AML-193 (cell line): ENCODE results near the gene TSPAN12.
"Not testable (repeated sequence)": the region's sequence is repeated elsewhere in the genome, so short reads cannot be mapped to it uniquely, and the experiment has no call there.

Experiments
- DNase-seq, 2 experiments: peaks; one replicate each; lab custom pipeline; 2025; lab: John Stamatoyannopoulos, UW

TSPAN12 gene

DNA sequence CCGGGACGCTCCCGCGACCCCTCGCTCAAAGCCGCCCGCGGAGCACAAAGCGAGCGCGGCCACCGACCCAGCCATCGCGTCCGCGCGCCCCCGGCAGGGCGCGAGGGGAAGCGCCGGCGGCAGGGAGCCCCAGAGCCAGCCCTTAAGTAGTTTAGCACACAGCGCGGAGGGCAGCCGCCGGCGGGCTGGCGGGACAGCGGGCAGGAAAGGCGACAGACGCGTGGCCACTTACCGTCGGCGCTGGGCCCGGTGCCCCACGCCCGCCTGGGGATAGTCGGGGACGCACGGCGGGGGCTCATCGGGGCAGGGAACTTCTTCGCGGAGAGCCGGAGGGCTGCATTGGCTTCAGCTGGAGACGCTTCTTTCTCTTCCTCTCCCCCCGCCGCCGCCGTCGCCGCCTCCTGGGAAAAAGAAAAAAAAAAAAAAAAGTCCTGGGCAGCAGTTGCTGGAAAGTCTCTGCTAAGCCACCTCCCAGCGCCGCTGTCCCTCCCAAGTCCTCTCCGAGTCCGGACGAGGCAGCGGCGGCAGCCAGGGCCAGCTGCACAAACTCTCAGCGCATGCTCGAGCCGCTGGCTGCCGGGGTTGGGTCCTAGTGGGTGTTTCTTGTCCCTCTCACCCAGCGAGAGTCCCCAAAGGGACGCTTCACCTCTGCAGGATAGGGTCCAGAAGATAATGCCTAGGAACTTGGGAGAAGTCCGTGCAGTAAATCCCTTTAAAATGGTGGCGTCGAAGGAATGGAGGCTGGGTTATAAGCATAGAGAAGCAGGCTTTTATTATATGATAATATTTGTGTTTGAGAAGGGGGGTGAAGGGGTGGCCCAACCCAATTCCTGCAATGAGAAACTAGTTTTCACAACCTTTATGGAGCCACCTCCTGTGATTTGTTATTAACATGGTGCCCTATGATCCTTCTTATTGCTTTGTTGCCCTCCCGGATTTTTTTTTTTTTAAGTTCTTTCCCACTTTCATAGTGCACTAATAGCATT is at the start of gene TSPAN12:
TSPAN12 (minus strand) TSS at position 557 of the 986 bp plus-strand sequence. CDS start 1,381 bp downstream, outside the sequence.
- no peak for DNase-seq

DNA sequence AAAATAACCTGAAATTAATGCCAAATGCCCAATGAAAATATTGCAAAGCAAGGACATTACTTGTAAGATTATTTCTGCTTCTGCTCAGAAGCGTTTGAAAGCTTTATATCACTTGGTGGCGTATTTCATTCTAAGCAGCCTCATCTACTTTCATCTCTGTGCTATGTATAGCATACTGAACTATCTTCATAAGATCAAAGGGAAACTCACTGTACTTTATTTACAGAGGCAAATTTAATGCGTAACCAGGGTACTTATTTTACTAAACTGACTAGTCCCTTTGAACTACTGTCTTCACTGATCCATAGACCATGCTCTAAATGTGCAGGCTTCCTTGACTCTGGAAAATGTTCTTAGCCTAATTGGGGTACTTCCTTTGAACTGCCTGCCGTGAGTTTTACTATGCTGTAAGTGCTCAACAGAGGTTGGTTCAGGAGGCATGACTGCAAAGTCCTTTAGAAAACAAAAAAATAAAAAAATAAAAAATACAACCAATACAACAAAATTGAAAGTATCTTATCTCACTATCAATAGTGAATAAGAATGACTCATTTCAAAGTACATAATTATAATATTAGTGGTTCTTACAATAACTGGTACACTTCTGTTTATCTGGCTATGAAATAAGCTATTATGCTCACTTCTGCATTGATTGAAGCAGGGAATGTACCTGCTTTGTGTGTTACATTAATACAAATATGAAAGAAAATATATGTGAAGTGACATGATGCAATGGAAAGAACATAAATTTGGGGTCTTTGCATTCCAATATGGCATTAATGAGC is 41.0 kb upstream of the TSPAN12 start:
- no peak for DNase-seq

- DNase-seq = not testable (repeated sequence)
These were observed 37.3 kb upstream of the TSPAN12 start for GRCh38 chr7:120895253-120895652.

- not testable (repeated sequence) for DNase-seq
These were observed 27.7 kb upstream of the TSPAN12 start for GRCh38 chr7:120885602-120886001.

- no peak for DNase-seq
These were observed 19.8 kb upstream of the TSPAN12 start for GRCh38 chr7:120877701-120878100.

GRCh38 chr7:120876922-120877321 is 19.0 kb upstream of the TSPAN12 start:
- DNase-seq = no peak

GRCh38 chr7:120874722-120875121 is 16.8 kb upstream of the TSPAN12 start:
- no peak for DNase-seq

- DNase-seq = no peak
These were observed 16.1 kb upstream of the TSPAN12 start for GRCh38 chr7:120874016-120874415.

DNA sequence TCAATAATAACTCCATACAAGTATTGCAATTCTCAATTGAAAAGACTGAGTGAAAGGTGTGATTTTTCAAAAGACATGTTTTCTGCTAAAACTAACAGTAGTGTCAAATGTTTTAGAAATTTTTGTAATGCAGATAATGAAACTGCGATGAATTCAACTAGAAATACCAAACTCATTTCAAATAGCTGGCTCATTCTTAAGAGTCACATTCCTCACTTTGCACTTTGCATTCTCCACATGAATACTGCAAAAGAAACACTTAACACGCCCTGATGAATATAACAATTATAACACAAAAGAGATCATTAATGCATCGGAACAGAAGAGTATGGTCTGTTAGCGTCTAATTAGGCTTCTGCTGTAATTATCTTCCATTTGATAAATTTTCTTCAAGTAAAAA is 15.5 kb upstream of the TSPAN12 start:
- no peak for DNase-seq

DNA sequence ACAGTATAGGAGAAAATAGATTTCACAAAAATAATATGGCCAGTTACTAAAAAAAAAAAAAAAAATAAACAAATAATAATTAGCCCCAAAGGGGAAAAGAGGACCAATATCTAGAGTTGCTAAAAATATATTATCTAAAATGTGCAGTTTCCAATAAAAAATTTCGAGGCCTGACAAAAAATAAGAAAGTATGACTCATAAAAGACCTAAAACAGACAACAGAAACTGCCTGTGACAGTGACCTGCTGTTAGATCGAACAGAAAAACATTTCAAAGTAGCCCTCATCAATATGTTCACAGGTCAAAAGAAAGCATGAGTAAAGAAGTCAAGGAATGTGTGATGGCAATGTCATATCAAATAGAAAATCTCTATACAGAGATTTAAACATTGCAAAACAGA is 11.8 kb upstream of the TSPAN12 start:
- DNase-seq = no peak

GRCh38 chr7:120867932-120868331 is 10.0 kb upstream of the TSPAN12 start:
- DNase-seq = no peak

- no peak for DNase-seq
These were observed 7.4 kb upstream of the TSPAN12 start for GRCh38 chr7:120865191-120865981.

DNA sequence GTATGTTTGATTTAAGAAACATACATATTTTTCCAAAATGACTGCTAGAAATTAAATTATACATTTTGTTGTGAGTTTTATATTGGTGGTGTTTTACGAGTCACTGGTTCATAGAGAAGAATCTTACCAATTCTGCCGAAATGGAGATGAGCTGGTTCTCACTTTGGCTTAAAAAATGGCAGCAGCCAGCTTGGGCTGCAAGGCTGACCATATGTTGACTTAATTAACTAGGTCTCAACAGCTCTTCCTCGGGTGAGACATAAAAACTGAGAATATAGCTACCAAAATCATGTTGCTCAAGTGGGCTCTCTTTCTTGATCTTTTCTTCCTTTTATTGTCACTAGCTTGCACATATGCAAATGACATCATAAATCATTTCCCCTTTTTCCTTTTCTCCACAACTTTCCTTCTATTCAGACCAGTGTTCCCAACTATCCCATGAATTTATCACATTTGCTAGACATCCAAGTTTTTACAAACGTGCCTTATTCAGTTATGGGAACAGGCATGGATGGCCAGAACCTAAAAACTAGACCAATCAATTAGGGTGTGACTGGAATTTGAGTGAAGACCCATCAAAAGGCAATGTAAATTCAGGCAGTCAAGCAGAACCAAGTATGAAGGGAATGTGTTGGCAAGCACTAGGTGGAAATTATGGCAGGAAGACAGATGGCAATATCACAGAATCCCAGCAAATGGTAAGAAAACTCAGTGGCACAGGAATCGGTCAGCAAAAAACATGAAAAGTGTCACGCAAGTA is 6.4 kb upstream of the TSPAN12 start:
- DNase-seq = no peak

GRCh38 chr7:120862987-120863590 is 5.1 kb upstream of the TSPAN12 start:
- DNase-seq = no peak

DNA sequence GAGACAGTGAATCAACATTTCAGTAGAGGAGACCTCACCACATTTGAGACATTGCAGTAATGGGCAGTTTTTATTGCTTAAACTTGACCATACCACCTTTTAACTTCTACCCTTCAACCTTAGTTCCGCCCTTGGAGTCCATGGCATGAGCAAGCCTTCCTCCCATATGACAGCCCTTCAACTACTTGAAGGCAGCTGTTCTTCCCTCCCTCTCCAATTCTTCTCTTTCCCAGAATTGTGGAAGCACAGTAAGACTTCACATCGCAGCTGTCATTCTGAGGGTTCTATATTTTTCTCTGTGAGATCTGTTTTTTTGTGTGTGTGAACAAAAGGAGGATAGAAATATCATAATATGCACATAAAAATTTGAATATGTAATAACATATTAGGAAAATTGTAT is 2.2 kb upstream of the TSPAN12 start:
- DNase-seq = no peak

DNA sequence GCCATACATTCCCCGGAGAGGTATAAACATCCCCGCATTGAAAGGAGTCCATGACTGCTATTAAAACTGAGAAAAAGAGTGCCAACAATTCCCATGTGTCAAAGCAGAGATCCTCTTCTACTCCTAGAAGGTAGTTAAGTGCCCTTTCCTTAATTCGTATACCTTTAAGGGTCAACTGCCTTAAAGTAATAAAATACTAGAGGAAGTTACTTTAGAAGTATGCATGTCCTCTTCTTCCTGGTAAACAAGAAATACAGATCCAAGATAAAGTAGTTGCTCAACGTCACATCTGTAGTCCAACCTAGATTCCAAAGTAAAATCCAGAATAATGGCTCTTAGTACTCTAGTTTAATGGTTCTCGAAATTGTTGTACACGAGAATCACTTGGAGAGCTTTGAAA is 1.5 kb upstream of the TSPAN12 start:
- no peak for DNase-seq

GRCh38 chr7:120856621-120857352 is 1.2 kb downstream of the TSPAN12 start:
- no peak for DNase-seq

GRCh38 chr7:120856198-120856597 is 1.7 kb downstream of the TSPAN12 start:
- DNase-seq = no peak

GRCh38 chr7:120852700-120853099 is 5.2 kb downstream of the TSPAN12 start:
- no peak for DNase-seq

GRCh38 chr7:120843109-120843508 is 14.8 kb downstream of the TSPAN12 start:
- no peak for DNase-seq
